Activated CD8-positive, alpha-beta memory T cell treated with anti-CD3 and anti-CD28 coated beads for 4 hours (primary cell): ENCODE measurements around the gene SVOPL.
"Not testable (repeated sequence)": the region's sequence is repeated elsewhere in the genome, so short reads cannot be mapped to it uniquely, and the experiment has no call there.

Experiments
- DNase-seq, 2 donors: peaks; one replicate each; pipeline ENCODE4 v3.0.0-alpha.2; 2020; ENCODE audit warnings: low read depth in 2 of 2

SVOPL gene

DNA sequence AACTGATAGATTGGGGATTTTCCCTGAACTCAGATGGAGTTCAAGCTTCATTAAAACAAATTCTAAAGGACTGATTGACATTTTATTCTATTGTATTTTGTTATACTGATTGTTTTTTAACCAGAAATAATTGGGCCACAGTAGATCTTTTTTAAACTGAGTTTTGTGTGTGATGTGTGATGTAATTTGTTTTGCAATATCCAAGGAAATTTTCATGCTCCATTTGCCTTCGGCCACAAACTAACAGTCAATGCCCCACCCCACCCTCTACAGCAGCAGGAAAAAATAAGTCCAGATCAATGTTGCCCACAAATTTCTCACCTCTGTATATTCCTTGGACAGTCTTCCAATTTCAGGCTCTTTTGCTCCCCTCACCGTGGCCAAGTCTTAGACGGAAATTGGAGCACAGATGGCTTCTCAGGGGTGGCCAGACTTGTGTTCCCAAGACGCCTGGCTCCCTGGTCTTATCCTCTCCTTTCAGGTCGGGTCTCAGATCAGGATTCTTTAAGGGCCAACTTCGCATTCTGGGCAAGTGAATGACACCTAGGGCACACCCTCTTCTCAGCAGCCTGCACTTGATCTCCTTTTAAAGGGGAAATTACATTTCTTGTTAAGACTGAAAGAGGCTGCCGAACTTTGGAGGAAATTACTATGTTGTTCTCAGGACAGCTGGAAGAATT is at the start of gene SVOPL:
Gene SVOPL (minus strand): TSS at position 506 of the 680 bp plus-strand sequence. CDS start 22,317 bp downstream, outside the sequence.
- DNase-seq: no peak

- no peak for DNase-seq
Observed at GRCh38 chr7:138750473-138750872, 49.3 kb upstream of the SVOPL start.

DNA sequence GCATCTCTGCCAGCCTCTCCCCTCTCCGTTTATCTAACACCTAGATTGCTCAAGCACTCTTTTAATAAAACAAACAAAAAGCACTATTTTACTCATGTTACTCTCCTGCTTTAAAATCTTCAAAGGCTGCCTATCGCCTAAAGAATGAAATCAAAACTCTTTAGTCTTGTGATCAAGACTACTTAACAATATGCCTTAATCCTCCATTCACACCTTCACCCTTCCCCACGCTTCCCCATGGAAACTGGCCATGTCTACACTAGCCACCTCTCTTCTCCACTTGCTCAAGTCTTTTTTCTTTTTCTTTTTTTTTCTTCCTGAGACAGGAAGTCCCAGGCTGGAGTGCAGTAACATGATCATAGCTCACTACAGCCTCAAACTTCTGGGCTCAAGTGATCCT is 48.8 kb upstream of the SVOPL start:
- no peak for DNase-seq

DNA sequence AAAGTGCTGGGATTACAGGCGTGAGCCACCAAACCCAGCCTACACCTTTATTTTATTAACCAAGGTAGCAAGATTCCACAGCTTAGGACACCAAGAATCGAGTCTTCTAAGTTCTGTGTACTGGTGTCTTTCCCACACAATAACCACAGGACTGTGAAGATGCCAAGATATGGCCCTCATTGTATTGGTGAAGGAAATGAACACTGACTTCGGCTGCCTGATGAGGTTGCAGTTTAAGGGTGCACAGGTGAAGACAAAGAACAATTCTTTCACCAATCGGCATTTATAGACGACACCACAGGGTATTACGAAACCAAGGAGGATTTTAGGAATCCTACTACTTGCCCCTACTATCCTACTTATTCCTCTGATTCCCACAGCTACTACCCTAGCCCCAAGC is 47.5 kb upstream of the SVOPL start:
- DNase-seq: no peak

DNA sequence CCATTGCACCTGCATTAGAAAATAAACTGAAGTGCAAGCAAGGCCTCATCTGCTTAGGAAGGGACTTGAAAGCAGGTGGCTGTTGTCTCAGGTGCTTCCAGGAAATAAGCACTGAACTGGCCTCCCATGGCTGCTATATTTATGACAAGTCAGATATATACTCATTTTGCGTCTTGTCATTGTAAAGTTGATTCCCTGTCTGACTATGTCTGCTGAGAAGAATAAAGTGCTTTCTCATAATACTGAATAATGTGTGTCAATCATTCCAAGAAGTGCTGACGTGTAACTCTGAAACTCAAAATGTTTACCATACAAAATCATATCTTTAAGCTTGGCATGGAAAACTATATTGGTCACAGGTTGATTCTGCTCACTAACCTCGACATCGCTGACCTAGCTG is 44.9 kb upstream of the SVOPL start:
- no peak for DNase-seq

DNA sequence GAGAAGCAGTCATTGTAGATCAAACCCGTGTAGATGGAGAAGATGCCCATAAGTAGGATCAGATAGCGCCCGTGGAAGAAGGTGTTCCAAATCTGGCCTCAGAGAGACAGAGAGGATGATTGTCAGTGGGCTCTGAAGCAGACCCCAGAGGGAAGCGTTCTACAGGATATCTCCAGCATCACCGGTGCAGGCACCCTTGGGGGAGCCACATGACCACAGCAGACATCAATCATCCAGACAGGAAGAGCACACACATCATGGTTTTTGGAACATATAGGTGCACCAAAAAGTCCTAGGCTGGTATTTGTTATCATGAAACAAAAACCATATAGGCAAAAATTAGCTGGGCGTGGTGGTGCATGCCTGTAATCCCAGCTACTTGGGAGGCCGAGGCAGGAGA is 44.0 kb upstream of the SVOPL start:
- DNase-seq: no peak

DNA sequence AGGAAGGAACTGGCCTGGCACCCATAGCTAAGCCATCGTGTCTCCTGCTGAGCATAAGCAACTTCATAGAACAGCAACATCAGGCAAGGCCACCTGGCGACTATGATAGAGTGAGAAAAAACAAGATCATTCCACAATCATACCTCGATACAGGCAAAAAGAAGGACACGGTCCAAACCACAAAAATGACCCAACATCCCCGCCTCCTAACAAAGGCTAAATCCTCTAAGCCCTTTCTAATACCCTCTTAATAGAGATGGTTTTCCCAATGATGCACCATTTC is 40.2 kb upstream of the SVOPL start:
- DNase-seq: no peak

DNA sequence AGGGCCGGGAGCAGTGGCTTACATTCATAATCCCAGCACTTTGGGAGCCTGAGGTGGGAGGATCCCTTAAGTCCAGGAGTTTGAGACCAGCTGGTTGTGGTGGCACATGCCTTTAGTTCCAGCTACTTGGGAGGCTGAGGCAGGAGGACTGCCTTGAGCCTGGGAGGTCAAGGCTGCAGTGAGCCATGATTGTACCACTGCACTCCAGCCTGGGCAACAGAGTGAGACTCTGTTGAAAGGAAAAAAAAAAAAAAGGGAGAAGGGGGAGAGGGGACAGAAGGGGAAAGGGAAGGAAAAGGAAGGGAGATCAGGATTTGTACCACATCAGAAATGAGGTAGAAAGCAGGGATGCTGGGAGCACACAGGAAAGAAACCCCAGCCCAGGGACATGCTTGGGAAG is 38.7 kb upstream of the SVOPL start:
- no peak for DNase-seq

- DNase-seq: peak; percentile 54 to 63
Observed at GRCh38 chr7:138738551-138739335, 37.6 kb upstream of the SVOPL start.

DNA sequence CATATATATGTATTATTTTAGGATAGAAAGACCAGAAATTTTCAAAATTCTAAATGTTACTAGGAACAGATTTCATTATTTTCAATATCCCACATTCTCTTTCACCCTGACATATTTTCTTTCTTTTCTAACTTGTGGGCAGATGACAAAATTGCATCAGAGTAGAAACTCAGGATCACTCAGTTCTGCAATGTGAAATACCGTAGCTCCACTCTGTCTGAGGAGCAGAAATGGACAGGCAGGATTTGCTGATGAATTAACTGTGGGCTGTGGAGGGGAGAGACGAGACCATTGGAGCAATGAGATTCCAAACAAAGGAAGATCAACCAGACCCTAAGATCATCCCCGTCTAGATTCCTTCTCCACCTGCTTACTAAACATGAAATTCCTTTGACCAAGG is 37.0 kb upstream of the SVOPL start:
- no peak for DNase-seq

- DNase-seq: no peak
Observed at GRCh38 chr7:138735399-138735798, 34.2 kb upstream of the SVOPL start.

- DNase-seq: not testable (repeated sequence)
Observed at GRCh38 chr7:138731733-138732132, 30.6 kb upstream of the SVOPL start.

DNA sequence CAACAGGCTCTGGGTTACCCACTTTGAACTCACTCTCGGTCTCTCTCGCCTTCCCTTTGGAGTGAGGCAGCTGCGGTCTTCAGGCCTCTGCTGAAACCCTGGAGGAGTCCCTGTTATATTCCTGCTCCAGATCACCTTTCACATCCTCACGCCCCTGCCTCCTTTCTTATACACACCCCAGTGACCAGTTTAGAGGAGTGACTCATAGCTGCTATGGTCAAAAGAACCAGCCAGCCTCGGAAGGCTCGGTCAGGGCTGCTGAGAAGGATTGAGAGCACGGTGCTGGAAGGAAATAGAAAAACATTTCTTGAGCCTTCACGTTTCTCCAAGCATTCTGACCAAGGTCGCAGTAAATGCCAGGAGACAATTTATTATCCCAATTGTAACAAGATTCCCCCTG is 28.3 kb upstream of the SVOPL start:
- no peak for DNase-seq

DNA sequence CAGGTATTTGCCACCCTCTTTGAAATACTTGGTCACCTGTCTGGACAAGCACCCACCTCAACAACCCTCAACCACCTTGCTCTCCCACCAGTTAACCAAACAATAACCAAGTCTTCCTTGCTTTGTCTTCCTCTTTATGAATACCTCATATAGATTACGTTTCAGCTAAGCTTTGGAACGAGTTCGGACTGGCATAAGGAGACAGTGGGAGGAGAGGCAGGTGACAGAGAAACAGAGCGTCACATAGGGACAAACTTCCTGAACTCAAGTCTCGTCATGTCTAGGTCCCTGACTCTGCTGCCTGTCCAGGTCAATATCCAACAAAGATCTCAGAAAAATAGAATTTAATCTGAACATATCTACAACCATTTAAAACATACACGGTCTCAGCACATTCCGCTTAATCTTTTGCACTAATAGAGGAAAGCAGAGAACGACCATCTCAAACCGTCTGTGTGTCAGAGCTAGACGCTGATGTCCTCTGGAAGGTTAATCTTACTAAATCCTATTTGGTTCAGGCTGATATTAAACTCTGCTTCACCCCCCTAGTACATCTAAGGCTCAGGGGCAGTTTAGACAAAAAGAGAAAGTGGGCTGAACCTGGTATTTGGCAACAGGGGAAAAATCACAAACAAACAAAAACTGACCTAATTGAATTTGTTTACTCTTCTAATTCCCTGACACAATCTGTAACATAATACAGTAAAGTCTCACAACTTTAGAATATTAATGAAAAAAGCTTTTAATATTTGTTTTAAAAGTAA is 26.4 kb upstream of the SVOPL start:
- DNase-seq: no peak

DNA sequence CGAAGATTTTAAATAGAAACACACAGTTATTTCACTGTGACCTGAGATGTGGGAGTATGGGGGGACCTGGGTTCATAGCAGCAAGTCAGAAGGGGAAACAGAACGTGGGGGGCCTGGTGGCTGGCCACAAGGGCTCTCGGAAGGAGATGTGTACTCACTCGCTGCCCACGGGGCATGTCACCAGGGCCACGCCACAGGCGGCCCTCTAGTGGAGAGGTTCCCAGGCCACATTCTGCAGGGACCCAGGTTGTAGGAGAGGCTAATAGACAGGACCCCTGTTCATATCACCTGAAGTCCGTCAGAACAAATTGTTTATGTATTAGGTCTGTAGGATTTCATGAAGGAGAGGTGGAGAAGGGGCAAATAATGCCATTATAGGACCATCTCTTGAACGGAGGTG is 25.1 kb upstream of the SVOPL start:
- no peak for DNase-seq

- no peak for DNase-seq
Observed at GRCh38 chr7:138720286-138720685, 19.1 kb upstream of the SVOPL start.

DNA sequence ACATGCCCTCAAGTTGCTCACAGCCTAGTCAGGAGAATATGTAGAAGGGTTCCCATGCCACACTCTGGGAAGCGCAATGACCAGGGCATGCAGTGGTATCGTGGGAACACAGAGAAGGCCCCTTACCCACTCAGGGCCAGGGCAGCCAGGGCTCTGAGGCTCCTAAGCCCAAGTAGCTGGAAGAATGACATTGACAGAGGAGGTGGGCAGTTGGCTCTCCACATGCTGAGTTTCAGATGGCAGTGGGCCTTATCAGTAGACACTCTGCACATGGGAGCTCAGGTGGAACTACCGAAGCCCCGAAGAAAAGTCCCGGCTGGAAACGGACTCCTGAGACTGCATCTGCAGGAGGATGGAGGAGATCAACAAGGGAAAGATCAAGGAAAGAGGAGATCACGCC is 15.7 kb upstream of the SVOPL start:
- no peak for DNase-seq

GRCh38 chr7:138713191-138713590 is 12.0 kb upstream of the SVOPL start:
- no peak for DNase-seq

DNA sequence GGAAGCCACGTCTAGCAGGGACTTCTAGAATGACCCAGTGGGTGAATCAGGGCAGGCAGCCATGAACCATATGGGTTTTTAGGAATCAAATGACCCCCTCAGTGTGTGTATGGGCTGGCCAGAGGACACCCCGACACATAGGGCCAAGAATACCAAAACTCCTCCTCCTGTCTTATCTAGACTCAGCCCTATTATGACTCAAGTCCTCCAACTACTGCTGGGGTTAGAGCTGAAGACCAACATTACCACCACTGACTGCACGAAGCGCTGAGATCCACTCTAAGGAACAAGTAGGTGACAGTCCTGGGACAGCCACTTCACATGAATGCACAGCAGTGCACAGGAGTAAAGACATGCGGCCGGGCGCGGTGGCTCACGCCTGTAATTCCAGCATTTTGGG is 11.5 kb upstream of the SVOPL start:
- no peak for DNase-seq

DNA sequence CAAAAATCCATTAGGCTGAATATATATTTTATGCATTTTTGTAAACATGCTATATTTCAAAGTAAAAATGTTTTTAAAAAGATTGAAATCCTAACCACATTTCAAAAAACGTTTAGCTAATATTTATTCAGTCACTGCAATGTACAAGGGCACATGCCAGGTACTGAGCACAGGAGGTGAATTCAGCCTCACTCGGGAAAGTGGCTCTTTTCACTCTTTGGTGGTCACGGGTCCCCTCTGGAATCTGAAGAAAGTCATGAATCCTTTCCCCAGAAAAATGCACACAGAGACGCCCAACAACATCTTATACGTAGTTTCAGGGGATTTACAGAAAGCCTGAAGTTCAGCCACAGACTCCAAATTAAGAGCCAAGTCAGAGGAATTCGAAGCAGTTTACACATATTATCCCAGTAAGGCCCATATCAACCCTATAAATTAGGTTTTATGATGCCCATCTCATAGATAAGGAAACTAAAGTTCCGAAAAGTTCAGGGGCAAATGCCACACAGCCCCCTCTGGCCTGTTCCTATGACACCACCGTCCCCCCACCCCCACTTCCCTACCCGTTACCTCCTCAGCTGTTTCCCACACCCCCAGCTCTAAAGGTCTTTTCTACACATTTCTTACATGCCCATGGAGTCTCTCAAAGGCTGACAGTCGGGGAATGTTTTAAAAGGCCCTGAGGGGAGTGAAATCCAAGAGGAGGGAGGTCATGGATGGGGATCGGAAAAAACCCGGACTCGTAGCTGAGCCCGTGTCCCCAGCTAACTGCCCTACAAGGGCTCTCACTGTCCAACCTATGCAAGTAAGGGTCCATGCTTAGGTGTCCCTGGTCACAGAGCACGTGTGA is 9.6 kb upstream of the SVOPL start:
- no peak for DNase-seq

DNA sequence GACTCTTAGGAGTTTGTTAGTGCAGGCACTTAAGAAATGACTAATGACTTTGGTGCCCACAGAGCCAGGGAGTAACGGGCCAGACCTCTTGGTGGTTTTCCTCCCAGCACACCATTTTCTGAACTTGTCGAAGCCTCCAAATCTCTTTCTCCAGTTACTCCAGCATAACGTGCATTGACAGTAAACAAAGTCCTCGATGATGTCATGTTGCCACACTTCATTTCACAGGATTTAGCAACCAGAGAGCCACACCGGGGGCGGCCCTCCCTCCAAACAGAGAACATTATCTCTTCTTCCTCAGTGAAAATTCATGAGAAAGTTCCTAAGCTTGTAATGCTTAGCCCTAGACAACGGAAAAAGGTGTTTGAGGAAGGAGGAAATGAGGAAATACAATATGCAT is 4.0 kb upstream of the SVOPL start:
- DNase-seq: no peak

DNA sequence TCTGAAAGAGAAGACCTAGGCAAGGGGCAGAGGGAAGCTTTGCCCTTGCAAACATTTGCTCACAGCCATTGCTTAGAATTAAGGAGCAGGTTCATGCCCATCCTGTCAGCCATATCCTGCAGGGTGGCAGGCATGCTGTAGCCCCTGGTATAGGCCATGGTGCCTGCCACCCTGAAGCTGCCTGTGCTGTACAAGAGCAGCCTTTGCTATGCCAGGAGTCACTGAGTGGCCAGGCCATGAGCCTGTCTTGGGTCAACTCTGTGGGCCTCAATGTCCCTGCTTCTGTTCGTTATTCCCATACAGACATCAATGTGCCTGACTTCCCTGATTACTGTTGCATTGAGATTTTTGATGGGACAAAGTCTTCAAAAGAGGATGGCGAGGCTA is 368 bp upstream of the SVOPL start:
- DNase-seq: no peak
